Measurements from ENCODE around the gene POU2AF2.
"Not testable (repeated sequence)": the region's sequence is repeated elsewhere in the genome, so short reads cannot be mapped to it uniquely, and the experiment has no call there.

Gene POU2AF2, protein sequence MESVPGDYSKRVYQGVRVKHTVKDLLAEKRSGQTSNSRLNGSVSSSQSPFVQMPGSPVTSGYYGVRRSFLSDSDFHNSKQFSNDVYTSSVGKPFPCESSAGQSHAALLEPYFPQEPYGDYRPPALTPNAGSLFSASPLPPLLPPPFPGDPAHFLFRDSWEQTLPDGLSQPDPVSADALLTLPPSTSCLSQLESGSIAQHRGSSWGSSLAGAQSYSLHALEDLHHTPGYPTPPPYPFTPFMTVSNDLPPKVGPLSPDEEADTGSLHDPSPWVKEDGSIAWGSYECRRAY

DNA sequence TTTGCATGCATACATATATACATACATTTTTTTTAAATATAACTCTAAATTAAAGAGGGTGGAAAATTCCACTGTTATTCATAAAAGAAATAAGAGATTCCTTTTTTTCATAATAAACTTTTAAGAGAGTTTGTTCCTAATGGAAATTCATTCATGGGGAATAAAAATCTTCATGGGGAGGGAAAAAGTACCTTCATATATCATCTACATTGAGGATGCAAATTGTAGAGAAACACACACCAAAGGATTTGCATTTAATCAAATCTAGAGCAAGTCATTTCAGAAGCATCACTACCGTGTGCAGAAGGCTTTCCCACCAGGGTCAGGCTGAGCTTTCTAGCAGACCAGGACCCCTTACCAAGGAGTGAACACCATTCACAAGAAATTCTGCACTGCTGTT lies at the start of gene POU2AF2:
POU2AF2 (plus strand) TSS at position 301 of the 400 bp plus-strand sequence. CDS start 129 bp downstream, outside the sequence.
- no peak for DNase-seq (ENCODE audit: low read depth)

DNA sequence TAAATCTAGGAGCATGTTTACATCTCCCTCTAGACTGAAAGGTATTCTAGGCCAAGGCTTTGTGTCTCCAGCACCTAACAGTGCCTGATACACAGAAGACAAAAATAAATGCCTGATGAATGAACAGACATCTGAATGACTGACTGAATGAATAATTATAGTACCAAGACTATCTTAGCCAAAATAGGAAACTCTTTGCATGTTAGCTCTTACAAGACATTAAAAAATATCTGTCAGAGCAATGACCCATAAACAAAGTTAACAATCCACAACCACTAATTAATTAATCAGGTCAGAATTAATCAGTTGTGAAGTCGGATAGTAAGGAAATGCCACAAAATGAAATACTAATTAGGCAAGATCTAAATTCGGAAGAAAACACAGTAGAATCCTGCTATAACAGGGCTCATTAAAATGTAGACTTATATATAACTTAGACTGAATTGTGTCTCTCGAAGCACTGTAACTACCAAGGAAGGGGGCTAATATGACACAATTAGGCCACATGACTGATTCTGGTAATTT lies 45.5 kb upstream of the POU2AF2 start:
- DNase-seq (ENCODE audit: low read depth) = no peak

DNA sequence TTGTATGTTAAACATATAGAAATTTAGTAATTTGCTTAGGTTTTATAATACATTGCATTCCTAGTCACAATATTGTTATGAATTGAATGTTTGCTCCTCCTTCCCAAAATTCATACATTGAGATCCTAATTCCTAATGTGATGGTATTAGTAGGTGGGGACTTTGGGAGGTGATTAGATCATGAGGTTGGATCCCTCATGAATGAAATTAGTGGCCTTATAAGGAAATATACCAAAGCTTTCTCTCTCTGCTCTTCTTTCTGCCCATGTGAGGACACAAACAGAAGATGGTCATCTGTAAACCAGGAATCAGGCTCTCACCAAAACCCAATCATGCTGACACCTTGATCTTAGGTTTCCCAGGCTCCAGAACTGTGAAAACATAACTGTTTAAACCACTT lies 41.3 kb upstream of the POU2AF2 start:
- DNase-seq (ENCODE audit: low read depth) = no peak

DNA sequence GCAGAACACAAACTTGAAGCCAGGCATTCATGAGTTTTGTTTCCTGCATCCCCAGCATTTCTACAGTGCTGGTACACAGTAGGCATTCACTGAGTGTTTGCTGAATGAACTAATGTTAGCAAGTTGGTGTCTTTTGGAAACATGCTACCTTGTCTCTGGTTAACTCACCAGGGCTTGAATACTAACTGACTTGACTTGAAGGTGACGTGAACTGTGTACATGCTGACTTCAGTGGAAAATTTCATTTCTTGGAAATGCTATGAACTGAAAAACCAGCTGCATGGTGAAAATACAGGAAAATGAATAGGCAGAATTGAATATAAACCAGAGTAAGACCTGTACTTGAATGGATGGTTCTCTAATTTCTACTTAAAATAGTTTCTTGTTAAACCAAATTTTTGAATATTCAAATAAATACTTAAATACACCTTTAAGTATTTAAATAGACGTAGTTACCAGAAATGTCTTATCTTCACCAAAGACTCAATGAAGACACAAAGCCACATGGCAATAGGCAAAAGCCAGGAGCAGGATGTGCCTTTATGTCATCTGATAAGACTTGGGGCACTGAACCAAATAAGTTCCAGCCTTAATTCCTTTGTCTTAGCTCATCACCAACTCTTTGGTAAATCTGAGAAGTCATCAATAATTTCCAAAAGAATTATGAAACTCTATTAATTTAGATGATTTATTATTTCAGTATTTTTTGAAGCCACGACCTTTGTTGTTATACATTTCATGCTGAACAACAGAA lies 39.7 kb upstream of the POU2AF2 start:
- no peak for DNase-seq (ENCODE audit: low read depth)

DNA sequence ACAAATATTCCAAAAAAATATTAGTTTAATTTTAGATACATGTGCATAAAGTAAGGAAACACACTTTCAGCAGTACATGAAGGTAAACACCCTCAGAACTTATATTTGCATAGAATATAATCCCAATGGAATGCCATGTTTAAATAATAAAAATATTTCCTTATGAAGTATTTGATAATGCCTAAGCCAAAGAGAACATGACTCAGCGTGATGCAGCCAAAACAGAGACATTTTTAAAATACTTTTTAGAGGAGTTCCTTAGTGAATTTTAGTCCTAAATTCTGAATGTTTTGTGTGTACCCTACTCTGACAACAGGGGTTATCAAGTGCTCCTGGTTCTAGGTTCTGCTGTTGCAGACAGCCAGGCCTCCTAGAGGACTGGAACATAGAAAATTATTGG lies 39.1 kb upstream of the POU2AF2 start:
- no peak for DNase-seq (ENCODE audit: low read depth)

DNA sequence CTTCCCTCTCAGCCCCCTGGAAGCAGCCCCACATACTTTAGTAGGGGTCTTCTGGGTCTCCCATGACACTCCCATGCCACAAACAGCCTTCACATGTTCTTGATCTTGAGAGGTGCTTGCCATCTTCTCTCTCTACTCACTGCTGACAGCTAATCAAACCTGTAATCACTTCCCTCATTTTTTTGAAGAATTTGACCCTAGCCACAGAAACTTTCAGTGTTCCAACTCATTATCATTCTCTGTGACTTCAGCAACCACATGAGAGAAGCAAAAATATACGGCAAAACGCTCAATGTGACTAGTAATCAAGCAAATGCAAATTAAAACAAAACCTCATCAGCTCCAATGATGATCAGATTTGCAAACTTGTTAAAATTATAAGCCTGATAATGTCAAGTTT lies 38.3 kb upstream of the POU2AF2 start:
- DNase-seq (ENCODE audit: low read depth) = no peak

DNA sequence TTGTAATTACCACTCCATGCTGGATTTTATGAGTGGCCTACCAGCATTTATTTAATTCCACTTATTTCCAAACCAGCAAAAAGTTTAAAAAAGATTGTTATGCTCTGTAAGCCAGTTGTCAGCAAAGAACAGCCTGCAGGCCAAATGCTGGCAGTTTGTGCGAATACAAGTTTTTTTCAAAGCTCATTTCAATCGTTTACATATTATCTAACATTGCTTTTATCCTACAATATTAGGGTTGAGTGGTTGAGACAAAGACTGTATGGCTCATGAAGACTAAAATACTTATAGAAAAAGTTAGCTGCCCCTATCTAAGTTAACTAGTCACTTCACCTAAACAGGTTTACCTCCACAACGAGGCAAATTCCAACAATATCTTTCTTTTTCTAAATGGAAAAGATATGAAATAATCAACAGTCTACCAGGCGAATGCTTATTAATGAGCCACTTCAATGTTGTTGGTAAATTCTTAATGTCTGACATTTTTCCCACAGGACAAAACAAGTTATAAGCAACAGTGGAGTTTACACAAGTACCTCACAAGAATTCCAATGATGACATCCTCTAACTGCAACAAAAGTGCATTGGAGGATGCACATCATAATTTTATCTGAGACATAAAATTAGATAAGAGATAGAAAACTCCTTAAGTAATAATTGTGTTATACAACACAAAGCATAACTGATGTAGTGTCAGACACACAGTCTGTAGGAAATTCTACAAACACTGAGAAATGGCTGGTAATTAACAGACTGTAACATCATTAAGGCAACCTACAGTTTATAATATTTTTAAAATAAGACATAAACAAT lies 35.8 kb upstream of the POU2AF2 start:
- no peak for DNase-seq (ENCODE audit: low read depth)

DNA sequence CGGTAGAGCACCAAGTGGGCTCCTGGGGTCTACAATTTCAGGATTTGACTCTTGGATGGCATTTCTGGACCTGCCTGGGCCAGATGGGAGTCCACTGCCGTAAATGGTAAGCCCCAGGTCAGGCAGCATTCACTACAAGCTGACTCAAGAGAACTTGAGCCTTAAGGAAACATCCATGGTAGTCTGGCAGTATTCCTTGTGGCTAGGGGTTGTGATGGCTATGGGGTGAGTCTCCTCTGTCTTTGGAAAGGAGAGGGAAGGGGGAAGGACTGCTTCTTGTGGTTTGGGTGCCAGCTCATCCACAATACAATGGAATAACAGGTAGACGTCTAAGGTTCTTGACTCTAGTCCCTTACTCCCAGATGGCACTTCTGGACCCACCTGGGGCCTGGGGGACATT lies 32.3 kb upstream of the POU2AF2 start:
- no peak for DNase-seq (ENCODE audit: low read depth)

DNA sequence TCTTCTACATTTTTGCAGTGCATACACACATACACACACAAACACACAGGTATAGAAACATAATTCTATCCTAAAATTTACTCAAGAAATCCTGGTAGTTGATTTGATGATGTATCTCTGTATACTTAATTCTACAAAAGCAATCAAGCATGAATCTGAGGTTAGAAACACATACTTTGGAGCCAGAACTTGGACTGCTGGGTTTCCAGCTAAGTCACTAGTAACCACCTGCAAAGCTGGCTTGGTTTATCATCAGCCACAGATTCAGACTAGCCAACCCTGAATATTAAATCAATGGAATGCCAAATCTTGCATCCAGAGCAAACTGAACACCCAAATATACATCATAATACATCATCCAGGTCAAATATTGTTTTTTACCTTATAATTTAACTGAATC lies 24.8 kb upstream of the POU2AF2 start:
- DNase-seq (ENCODE audit: low read depth) = no peak

DNA sequence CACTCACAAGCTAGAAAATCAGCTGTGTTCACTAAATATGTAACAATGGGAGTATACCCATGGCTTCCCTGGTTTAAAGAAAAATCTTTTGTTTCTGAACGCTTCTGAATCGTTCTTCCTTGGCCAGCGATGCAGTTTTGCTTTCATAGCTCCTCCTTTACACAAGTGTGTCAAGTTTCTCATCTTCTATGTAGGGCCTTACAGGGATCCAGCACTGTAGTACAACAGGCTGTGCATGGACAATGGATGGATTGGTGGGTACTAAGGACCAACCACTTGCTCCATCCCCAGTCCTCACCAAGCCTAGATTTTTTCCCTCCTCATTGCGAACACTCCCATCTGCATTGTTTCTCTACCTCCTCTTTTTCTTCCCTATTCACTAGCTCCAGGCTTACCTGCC lies 24.3 kb upstream of the POU2AF2 start:
- DNase-seq (ENCODE audit: low read depth) = no peak

DNA sequence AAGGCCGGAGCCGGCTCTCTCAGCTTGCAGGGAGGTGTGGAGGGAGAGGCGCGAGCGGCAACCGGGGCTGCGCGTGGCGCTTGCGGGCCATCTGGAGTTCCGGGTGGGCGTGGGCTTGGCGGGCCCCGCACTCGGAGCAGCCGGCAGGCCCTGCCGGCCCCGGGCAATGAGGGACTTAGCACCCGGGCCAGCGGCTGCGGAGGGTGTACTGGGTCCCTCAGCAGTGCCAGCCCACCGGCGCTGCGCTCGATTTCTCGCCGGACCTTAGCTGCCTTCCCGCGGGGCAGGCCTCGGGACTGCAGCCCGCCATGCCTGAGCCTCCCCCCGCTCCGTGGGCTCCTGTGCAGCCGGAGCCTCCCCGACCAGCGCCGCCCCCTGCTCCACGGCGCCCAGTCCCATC lies 23.6 kb upstream of the POU2AF2 start:
- not testable (repeated sequence) for DNase-seq (ENCODE audit: low read depth)

DNA sequence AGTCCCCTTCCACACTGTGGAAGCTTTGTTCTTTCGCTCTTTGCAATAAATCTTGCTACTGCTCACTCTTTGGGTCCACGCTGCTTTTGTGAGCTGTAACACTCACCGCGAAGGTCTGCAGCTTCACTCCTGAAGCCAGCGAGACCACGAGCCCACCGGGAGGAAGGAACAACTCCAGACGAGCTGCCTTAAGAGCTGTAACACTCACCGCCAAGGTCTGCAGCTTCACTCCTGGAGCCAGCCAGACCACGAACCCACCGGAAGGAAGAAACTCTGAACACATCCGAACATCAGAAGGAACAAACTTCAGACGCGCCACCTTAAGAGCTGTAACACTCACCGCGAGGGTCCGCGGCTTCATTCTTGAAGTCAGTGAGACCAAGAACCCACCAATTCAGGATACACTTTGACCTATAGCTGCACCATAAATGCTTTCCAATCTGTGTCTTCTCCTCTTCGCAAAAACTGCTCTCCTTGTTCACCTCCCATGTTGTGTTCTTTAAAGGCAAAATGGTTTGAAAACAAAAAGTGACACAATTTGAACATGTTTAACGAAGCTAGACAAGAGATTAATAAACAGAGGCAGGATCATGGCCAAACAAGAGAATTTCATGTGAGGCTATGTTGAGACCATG lies 22.6 kb upstream of the POU2AF2 start:
- DNase-seq (ENCODE audit: low read depth) = not testable (repeated sequence)

DNA sequence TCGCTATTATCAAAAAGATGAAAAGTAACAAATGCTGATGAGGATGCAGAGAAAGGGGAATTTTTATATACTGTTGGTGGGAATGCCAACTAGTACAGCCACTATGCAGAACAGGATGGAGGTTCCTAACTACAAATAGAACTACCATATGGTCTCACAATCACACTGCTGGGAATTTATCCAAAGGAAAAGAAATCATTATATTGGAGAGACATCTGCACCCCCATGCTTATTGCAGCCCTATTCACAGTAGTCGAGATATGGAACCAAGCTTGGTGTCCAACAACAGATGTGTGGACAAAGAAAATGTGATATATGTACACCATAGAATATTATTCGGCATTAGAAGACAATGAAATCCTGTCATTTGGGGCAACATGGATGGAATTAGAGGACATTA lies 19.6 kb upstream of the POU2AF2 start:
- no peak for DNase-seq (ENCODE audit: low read depth)

DNA sequence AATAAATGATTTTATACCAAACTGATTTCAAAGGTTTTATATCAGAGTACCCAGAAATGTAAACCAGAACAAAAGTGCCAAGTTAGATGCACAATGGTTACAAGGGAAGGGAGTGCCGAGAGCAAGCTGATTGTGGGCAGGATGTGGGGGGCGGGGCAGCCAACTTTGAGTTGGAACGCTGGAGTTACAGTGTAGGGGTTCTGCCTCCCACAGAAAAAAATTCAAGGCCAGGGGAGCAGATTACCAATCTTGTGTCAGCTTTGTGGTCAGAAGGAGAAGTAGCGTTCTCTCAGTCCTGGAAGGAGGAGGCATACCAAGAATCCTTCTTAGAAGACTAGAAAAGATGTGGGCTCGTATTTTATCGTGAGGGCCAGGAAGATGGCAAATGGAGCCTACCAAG lies 15.9 kb upstream of the POU2AF2 start:
- no peak for DNase-seq (ENCODE audit: low read depth)

DNA sequence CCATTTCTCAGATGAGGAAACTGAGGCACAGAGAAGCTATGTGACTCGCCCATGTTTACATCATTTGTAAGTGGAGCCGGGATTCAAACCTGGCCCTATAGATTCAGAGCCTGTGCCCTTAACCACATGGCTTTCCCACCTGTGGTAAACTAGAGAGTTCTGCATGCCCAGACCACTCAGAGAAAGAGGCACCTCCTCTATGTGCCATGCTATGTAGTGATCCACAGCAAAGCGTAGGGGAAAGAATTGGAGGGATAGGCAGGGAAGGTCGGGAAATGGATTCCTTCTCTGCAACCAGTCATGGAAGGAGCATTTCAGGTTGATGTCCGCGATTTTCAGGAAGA lies 15.4 kb upstream of the POU2AF2 start:
- no peak for DNase-seq (ENCODE audit: low read depth)

DNA sequence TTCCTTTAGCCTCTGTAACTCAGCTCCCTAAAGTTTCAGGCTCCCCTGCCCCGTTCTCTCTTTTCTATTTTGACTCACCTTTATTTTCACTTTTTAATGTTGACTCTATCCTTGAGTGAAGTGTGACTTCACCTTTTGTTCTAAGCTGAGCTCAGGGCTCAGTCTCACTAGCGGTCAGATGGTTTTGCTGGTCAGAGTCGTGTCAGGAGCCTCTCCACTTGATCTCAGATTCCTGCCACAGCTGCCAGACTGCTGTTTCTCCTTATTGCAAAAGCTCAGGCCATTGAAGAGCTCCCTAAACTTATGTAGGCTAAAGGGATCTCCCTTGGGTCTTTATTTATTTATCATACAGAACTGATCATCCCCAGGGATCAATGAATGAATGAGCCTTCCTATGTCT lies 13.7 kb upstream of the POU2AF2 start:
- no peak for DNase-seq (ENCODE audit: low read depth)

DNA sequence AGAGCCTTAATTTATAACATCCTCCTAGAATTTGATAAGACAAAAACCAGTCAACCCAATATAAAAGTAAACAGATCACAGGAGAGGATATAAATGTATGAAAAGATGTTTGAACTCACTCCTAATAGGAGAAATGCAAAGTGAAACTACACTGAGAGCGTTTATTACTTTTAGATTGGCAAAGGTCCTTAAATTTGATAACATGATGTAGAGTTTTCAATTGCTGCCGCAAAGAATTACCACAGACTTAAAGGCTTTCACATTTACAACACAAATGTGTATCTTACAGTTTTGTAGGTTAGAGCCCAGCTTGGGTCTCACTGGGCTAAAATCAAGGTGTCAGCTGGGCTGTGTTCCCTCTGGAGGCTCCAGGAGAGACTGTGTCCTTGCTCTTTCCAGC lies 9.1 kb upstream of the POU2AF2 start:
- no peak for DNase-seq (ENCODE audit: low read depth)

DNA sequence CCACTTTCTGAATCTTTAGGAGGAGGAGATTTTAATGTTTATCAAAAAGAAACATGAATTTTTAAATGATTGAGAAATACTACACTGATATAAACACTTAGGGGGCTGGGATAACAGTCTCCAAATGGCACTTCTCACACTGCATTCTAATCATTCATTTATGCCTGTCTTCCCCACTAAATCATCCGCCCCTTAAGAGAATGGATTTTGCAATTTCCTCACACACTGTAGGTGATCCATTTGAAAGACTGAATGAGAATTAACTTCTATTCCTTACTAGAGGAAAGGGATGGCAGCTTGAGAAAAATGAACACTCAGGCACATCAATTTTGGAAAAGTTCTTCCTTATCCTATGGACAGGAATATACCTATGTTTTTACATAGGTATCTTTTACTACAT lies 7.6 kb upstream of the POU2AF2 start:
- no peak for DNase-seq (ENCODE audit: low read depth)

DNA sequence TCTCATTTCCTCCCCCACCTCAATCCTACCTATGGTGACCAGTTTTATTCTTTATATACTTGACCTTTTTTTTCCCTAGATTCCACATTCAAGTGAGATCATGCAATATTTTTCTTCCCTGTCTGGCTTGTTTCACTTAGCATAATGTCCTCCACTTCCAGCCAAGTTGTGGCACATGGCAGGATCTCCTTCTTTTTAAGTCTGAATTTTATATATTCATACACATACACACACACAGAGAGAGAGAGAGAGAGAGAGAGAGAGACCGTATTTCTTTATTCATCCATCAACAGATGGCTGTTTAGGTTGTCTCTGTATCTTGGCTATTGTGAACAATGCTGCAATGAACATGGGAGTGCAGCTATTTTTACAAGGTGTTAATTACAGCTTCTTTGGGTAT lies 1.4 kb downstream of the POU2AF2 start:
- no peak for DNase-seq (ENCODE audit: low read depth)

DNA sequence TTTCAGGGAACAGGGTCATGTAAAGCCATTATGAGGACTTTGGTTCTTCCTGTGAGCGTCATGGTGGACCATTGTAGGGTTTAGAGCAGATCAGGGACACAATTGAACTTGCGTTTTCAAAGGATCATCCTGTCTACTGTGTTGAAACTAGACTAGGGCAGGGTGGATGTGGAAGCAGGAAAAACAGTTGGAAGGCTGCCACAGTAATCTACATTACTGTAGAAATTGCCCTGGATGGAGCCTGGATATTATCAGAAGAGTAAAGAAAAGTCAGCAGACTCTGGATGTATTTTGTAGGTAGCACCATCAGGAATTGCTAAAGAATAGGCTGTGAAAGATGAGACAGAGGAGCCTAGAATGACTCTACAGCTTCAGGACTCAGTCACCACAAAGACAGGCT lies 5.4 kb downstream of the POU2AF2 start:
- DNase-seq (ENCODE audit: low read depth) = no peak

DNA sequence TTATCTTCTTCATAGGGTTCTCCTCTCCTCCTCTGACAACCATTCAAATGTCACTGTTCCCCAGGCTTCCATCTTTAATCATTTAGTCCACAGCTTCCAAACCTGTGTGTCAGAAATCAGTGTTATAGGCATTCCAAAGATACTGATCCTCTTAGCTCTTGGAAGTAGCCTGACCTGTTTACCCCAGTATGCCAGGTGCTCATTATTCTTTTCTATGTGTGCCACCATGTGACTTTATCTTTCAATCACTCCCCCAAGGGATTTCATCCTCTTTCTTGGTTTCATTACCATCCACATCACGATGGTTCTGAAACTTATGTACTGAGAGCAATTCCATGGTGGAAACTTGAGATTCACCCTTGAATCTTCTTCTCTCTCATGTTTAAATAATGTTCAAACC lies 7.6 kb downstream of the POU2AF2 start:
- DNase-seq (ENCODE audit: low read depth) = no peak

DNA sequence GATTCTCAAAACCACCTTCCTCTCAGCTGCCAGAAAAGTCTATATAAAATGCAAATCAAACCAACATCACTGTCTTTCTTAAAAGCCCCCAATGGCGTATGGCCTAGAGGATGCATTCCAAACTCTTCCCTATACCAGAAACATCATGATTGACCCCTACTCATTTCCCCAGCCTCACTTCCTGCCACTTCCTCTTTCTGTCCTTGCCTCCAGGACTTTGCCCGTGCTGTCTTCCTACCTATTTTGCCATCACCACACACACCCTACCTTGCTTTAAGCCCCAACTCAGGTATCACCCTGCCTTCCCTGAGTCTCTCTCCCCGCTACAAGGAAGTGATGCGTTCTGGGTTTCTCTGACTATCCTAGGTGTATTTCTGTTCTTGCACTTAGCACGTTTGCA lies 8.1 kb downstream of the POU2AF2 start:
- no peak for DNase-seq (ENCODE audit: low read depth)
